GM12878 (cell line): ENCODE results near the gene MEDAG. TPM values are rescaled to one million over a fixed set of nuclear protein-coding genes. Genes with fewer than 3 reads are reported as not detected.

Source experiments
- ATAC-seq: fragments of 200-7000 bp; cut with Tn5 transposase; 3 replicates; pipeline ENCODE4 v1.9.1; 2020; ENCODE audit warnings: mild to moderate bottlenecking, moderate library complexity
- BruUV-seq: library from RNA; stranded (reverse); fragments of 400-500 nt; replicated peaks from 2 replicates; lab custom pipeline; 2021; lab: Mats Ljungman, UMichigan
- CTCF ChIA-PET: fragments of 300-600 bp; sonication (Branson Sonifier 250); formaldehyde crosslinking; extraction: SDS; loops from one replicate; lab custom pipeline; 2021; ENCODE audit warnings: inconsistent platforms; lab: Yijun Ruan, JAX
- POLR2A ChIA-PET: fragments of 350-600 bp; formaldehyde crosslinking; extraction: SDS; loops from one replicate; lab custom pipeline; 2021; ENCODE audit warnings: inconsistent platforms; lab: Charles Lee
- RAD21 ChIA-PET: fragments of 300-600 bp; sonication (Branson Sonifier 250); formaldehyde crosslinking; loops from one replicate; lab custom pipeline; 2023; ENCODE audit warnings: antibody characterized with exemption; ENCODE audit not compliant: unreplicated experiment; lab: Charles Lee
- SMC1A ChIA-PET: fragments of 300-600 bp; sonication (Branson Sonifier 250); formaldehyde crosslinking; loops from one replicate; lab custom pipeline; 2023; ENCODE audit not compliant: unreplicated experiment, uncharacterized antibody; lab: Charles Lee
- DNase-seq: peaks from one replicate; pipeline ENCODE4 v3.0.0-alpha.2; 2011; ENCODE audit warnings: low read depth, low spot score
- FAIRE-seq: peaks from 3 replicates; lab custom pipeline; 2011; peaks lifted over from hg19 to GRCh38; lab: Jason Lieb, UNC
- H2AFZ ChIP-seq: 2 replicates; pipeline ENCODE4 v1.6.0; 2011; ENCODE audit warnings: low read depth, low read length, control low read depth; ENCODE audit not compliant: control insufficient read depth
- H3K27ac ChIP-seq: 2 replicates; pipeline ENCODE4 v1.5.1; 2011; ENCODE audit warnings: control low read depth; ENCODE audit not compliant: control insufficient read depth, insufficient read depth
- H3K27me3 ChIP-seq, 2 experiments: replicated peaks in 1 of 2; 2 replicates each; pipeline versions ENCODE4 v1.6.0 to v1.6.1; 2011; ENCODE audit warnings: low read length in 1 of 2; ENCODE audit not compliant: control insufficient read depth in 2 of 2, insufficient read depth in 2 of 2
- H3K36me3 ChIP-seq, 2 experiments: 2 replicates each; pipeline ENCODE4 v1.5.1; 2011; ENCODE audit warnings: low read length in 1 of 2; ENCODE audit not compliant: control insufficient read depth in 2 of 2, insufficient read depth in 2 of 2
- H3K4me1 ChIP-seq: 2 replicates; pipeline ENCODE4 v1.6.1; 2011; ENCODE audit warnings: mild to moderate bottlenecking, low read length, moderate library complexity, mixed read lengths; ENCODE audit not compliant: control insufficient read depth, insufficient read depth
- H3K4me2 ChIP-seq: 2 replicates; pipeline ENCODE4 v1.6.0; 2011; ENCODE audit warnings: control low read depth; ENCODE audit not compliant: control insufficient read depth, insufficient read depth
- H3K4me3 ChIP-seq: fragments of 200-600 bp; sonication (generic); 2 replicates; pipeline ENCODE4 v1.5.1; 2016
- H3K79me2 ChIP-seq: 2 replicates; pipeline ENCODE4 v1.6.0; 2011; ENCODE audit warnings: low read length; ENCODE audit not compliant: control insufficient read depth, insufficient read depth
- H3K9ac ChIP-seq: 2 replicates; pipeline ENCODE4 v1.8.0; 2011; ENCODE audit warnings: low read length, control low read depth, mixed read lengths; ENCODE audit not compliant: control insufficient read depth, insufficient read depth
- H3K9me3 ChIP-seq: replicated peaks from 3 replicates; pipeline ENCODE4 v1.5.1; 2011; ENCODE audit warnings: mild to moderate bottlenecking, low read length; ENCODE audit not compliant: control insufficient read depth, insufficient read depth
- H4K20me1 ChIP-seq: 2 replicates; pipeline ENCODE4 v1.6.0; 2011; ENCODE audit not compliant: control insufficient read depth, insufficient read depth
- CEBPZ ChIP-seq: fragments of 150-350 bp; IDR thresholded peaks from 2 replicates; pipeline ENCODE4 v1.6.1; 2016; ENCODE audit warnings: low read depth, low read length
- E4F1 ChIP-seq: fragments of 450-650 bp; IDR thresholded peaks from 2 replicates; pipeline ENCODE4 v1.6.1; 2018; ENCODE audit warnings: borderline replicate concordance, mild to moderate bottlenecking; ENCODE audit not compliant: partially characterized antibody
- HDAC2 ChIP-seq: fragments of 200-600 bp; sonication (generic); IDR thresholded peaks from 2 replicates; pipeline ENCODE4 v1.6.1; 2017
- NFYB ChIP-seq: IDR thresholded peaks from 2 replicates; pipeline ENCODE4 v1.6.1; 2011; ENCODE audit warnings: low read depth, mild to moderate bottlenecking, low read length, improper control_type of control experiment, moderate library complexity; ENCODE audit not compliant: insufficient read depth
- YBX1 ChIP-seq: fragments of 450-650 bp; IDR thresholded peaks from 2 replicates; pipeline ENCODE4 v1.6.1; 2016; ENCODE audit warnings: antibody characterized with exemption
- WGBS: methylation state at CpG from one replicate; pipeline ENCODE4 v1.1.6; 2016; ENCODE audit warnings: low lambda C conversion rate; ENCODE audit not compliant: insufficient replicate concordance, insufficient coverage; ENCODE audit errors: missing lambda C conversion rate; 5-methylcytosine and 5-hydroxymethylcytosine counted together
- in situ Hi-C: fragments of 300-500 bp; cut with MboI; formaldehyde crosslinking; loops from 9 replicates; pipeline ENCODE4 v1.14.3; 2018; ENCODE audit warnings: mixed read lengths
- intact Hi-C: fragments of 100-400 bp; cut with micrococcal nuclease; formaldehyde crosslinking; loops from one replicate; pipeline ENCODE4 v1.14.2; 2022; ENCODE audit not compliant: unreplicated experiment
- polyA plus RNA-seq, 11 experiments: library from polyadenylated mRNA; depleted of rRNA in 4 of 11; unstranded in 6 of 11; stranded (reverse) in 5 of 11; fragments of >200 nt; fragmentation: Nextera tagmentation in 4 of 11; fragmentation: Illumina TruSeq in 1 of 11; extraction: Ambion mirVana in 4 of 11; extraction: Trizol in 1 of 11; gene quantifications; 1 replicate in 1 of 11; 2 replicates in 10 of 11; pipeline versions ENCODE4 v1.2.1 to v1.2.3, GENCODE V29; 2011 to 2016; ENCODE audit warnings: inconsistent platforms in 2 of 11, missing spikeins in 2 of 11, low read depth in 1 of 11
- total RNA-seq, 4 experiments: library from RNA; depleted of rRNA in 3 of 4; stranded (reverse); fragments of >200 nt in 3 of 4; fragmentation: Illumina TruSeq in 1 of 4; extraction: Trizol in 1 of 4; gene quantifications; 2 replicates each; pipeline versions ENCODE4 v1.2.1 to v1.2.3, GENCODE V29; 2013 to 2021

Gene MEDAG
- total and polyA plus RNA-seq, 10 of the 15 experiments (the other 5 are each of a cell fraction or from before 2014, with no cell fraction given) = 0.03 TPM; not detected in 9

GRCh38 chr13:30877335-30877734, 28.7 kb upstream of the MEDAG start:
- H3K27ac ChIP-seq = no peak overlapping the region
- POLR2A ChIA-PET = no interaction called here
- no peaks in the 10 kb centered on the region for H3K4me1 ChIP-seq
- no peaks in the 10 kb centered on the region; the same call in 1 of the 2 replicates for H4K20me1 ChIP-seq
- SMC1A ChIA-PET = interaction anchor here (1.3 kb wide), 1 partner anchor 168 kb away, joined by 3 read pairs; no protein-coding TSS in a partner anchor
- H3K4me3 ChIP-seq = no peak overlapping the region
- ATAC-seq (no peak), FAIRE-seq (no peak), DNase-seq (no peak)
- no peaks in the 10 kb centered on the region for H3K9me3 ChIP-seq
- no peaks in the 10 kb centered on the region for H3K79me2 ChIP-seq
- in situ Hi-C loops = no loop called here
- peaks cover 1 to 11% of the 10 kb centered on the region in 2 experiments for H3K27me3 ChIP-seq
- BruUV-seq = no TSS peak
- H3K9ac ChIP-seq = no peak overlapping the region
- H3K36me3 ChIP-seq = no peaks in the 10 kb centered on the region
- intact Hi-C loops = no loop called here
- TF ChIP-seq CEBPZ (no peak), HDAC2 (no peak), E4F1 (no peak), NFYB (0 out of 2 replicates have a peak, but pooled peaks have one; percentile 21), YBX1 (no peak)
- H3K4me2 ChIP-seq = no peak overlapping the region
- WGBS = 0% methylated on average over 1 of the region's 1 CpG
- CTCF ChIA-PET = interaction anchor here (0.6 to 4.8 kb wide), 2 partner anchors 12 to 485 kb away, joined by 3 to 23 read pairs; no protein-coding TSS in a partner anchor
- RAD21 ChIA-PET = no interaction called here
- no peak overlapping the region for H2AFZ ChIP-seq
